Measurements from ENCODE around the gene FBXL14.

FBXL14 gene

GRCh38 chr12:1634590-1635191, 40.3 kb upstream of the FBXL14 start:
- no peak overlapping the region for H3K4me3 ChIP-seq (ENCODE audit: low read depth, low read length)
- H3K4me1 ChIP-seq = peaks cover 29% of the 10 kb centered on the region
- H3K36me3 ChIP-seq (ENCODE audit: control insufficient read depth, insufficient read depth, low read length) = no peaks in the 10 kb centered on the region
- H3K79me2 ChIP-seq = peaks cover 36% of the 10 kb centered on the region
- no peak overlapping the region for H2AFZ ChIP-seq
- no peak overlapping the region for H3K27ac ChIP-seq
- TF ChIP-seq, protein P1, sequence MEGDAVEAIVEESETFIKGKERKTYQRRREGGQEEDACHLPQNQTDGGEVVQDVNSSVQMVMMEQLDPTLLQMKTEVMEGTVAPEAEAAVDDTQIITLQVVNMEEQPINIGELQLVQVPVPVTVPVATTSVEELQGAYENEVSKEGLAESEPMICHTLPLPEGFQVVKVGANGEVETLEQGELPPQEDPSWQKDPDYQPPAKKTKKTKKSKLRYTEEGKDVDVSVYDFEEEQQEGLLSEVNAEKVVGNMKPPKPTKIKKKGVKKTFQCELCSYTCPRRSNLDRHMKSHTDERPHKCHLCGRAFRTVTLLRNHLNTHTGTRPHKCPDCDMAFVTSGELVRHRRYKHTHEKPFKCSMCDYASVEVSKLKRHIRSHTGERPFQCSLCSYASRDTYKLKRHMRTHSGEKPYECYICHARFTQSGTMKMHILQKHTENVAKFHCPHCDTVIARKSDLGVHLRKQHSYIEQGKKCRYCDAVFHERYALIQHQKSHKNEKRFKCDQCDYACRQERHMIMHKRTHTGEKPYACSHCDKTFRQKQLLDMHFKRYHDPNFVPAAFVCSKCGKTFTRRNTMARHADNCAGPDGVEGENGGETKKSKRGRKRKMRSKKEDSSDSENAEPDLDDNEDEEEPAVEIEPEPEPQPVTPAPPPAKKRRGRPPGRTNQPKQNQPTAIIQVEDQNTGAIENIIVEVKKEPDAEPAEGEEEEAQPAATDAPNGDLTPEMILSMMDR (IDR thresholded peaks at IDR 0.05) = peak; percentile 93
- H3K9ac ChIP-seq = no peak overlapping the region
- H3K9me3 ChIP-seq (ENCODE audit: control insufficient read depth, low read length) = no peaks in the 10 kb centered on the region
- no peaks in the 10 kb centered on the region for H3K27me3 ChIP-seq (ENCODE audit: control insufficient read depth, insufficient read depth, low read length)
- no peak overlapping the region for H3K4me2 ChIP-seq (ENCODE audit: low read length)

DNA sequence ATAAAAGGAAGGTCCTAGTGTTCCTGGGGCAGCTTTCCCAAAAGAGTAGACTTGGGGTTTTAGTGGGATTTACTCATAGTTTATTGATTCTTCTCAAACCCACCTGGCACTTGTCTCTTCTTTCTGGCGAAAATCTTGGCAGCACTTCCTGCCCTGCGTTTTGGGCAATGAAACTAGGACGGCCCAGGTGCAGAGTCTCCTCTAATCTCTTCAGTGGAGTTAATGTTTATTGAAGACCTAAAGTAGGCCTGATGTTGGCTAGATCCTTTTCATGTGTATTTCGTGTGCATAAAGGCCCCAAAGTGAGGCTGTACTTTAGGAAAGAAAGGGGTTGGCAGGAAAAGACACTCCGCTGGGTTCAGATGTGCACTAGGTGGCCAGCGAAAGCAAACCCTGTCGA, 39.8 kb upstream of the FBXL14 start:
- no peak overlapping the region for H3K9ac ChIP-seq
- peaks cover 36% of the 10 kb centered on the region for H3K79me2 ChIP-seq
- H3K4me1 ChIP-seq = peaks cover 30% of the 10 kb centered on the region
- H3K4me3 ChIP-seq (ENCODE audit: low read depth, low read length) = no peak overlapping the region
- no peak overlapping the region for H3K4me2 ChIP-seq (ENCODE audit: low read length)
- H3K36me3 ChIP-seq (ENCODE audit: control insufficient read depth, insufficient read depth, low read length) = no peaks in the 10 kb centered on the region
- H3K9me3 ChIP-seq (ENCODE audit: control insufficient read depth, low read length) = no peaks in the 10 kb centered on the region
- TF ChIP-seq, protein P1 (IDR thresholded peaks at IDR 0.05) = no peak
- no peak overlapping the region for H3K27ac ChIP-seq
- H2AFZ ChIP-seq = no peak overlapping the region
- H3K27me3 ChIP-seq (ENCODE audit: control insufficient read depth, insufficient read depth, low read length) = no peaks in the 10 kb centered on the region

DNA sequence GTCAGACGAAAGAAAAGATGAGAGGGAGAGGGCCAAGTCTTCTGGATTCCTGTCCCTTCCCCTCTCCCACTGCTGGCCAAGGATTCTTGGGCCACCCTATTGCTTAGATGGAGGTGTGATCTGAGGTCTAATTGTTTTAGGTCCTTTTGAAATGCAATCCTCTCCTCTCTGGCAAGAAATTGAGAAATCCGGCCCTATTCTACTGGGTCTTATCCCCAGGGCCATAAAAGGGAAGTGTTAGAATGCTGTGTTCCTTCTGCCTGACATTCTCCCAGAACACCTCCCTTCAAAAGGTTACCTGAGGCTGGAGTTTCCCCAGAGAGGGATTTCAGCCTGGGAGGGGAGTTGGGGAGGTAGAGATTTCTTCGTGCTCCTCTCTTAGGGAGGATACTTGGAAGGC, 39.1 kb upstream of the FBXL14 start:
- Histone ChIP-seq H3K27me3 (ENCODE audit: control insufficient read depth, insufficient read depth, low read length) (no peaks in the 10 kb centered on the region), H3K36me3 (ENCODE audit: control insufficient read depth, insufficient read depth, low read length) (no peaks in the 10 kb centered on the region), H3K4me2 (ENCODE audit: low read length) (no peak overlapping the region), H3K79me2 (peaks cover 32% of the 10 kb centered on the region), H3K27ac (peak overlapping the region; percentile 95), H3K4me1 (peaks cover 35% of the 10 kb centered on the region), H2AFZ (no peak overlapping the region), H3K9me3 (ENCODE audit: control insufficient read depth, low read length) (no peaks in the 10 kb centered on the region), H3K9ac (no peak overlapping the region), H3K4me3 (ENCODE audit: low read depth, low read length) (no peak overlapping the region)
- TF ChIP-seq, protein P1 (IDR thresholded peaks at IDR 0.05) = no peak

DNA sequence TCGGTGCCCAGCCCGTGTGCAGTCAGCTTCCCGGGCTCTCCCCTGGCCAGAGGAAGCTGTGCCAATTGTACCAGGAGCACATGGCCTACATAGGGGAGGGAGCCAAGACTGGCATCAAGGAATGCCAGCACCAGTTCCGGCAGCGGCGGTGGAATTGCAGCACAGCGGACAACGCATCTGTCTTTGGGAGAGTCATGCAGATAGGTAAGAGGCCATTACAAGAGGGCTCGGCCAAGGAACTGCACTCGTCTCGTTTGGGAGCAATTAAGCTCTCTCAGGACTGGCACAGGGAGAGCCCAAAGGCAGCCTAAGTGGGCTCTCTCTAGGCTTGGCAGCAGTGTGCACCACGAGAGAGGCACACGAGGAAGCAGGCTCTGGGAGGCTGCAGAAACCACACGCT, 38.3 kb upstream of the FBXL14 start:
- Histone ChIP-seq H3K4me2 (ENCODE audit: low read length) (no peak overlapping the region), H2AFZ (peak overlapping the region; percentile 18), H3K9me3 (ENCODE audit: control insufficient read depth, low read length) (no peaks in the 10 kb centered on the region), H3K36me3 (ENCODE audit: control insufficient read depth, insufficient read depth, low read length) (no peaks in the 10 kb centered on the region), H3K9ac (peak overlapping the region; percentile 15), H3K4me3 (ENCODE audit: low read depth, low read length) (no peak overlapping the region), H3K27ac (peak overlapping the region; percentile 95), H3K27me3 (ENCODE audit: control insufficient read depth, insufficient read depth, low read length) (no peaks in the 10 kb centered on the region), H3K79me2 (peaks cover 27% of the 10 kb centered on the region), H3K4me1 (peaks cover 35% of the 10 kb centered on the region)
- TF ChIP-seq, protein P1 (IDR thresholded peaks at IDR 0.05) = no peak

All from parathyroid adenoma (tissue), 2 donors.